ENCODE data around the gene SIPA1L2.

GRCh38 chr1:232620356-232620969, 9.5 kb downstream of the SIPA1L2 start:
- TF ChIP-seq EZH2 (IDR thresholded peaks at IDR 0.05; ENCODE audit: insufficient read depth, poor library complexity, severe bottlenecking) (no peak), EZH2phosphoT487 (IDR thresholded peaks at IDR 0.05; ENCODE audit: insufficient read depth, low read depth) (no peak)

Measured in GM23248 (cell line).